ENCODE results near the gene LURAP1L.

DNA sequence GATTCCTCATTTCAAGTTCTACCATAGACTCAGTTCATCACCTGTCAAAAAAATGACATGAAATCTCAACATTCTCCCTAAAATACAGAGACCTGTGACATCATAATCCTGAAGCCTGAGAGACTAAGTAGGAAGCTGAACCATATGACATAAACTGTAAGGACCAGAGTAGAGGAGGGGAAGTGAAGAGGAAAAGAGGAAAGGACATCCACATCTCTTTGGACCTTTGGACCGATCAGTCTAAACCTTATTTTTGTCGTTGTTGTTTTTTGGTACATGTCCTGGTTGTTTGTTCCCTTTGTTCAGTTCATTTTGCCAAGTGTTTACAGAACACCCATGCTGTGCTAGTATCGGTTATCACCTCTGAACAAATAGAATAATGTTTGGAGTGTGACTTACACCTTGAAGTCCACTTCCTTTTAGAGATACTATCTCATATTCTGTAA, 41.9 kb downstream of the LURAP1L start:
- TF ChIP-seq, protein P1, sequence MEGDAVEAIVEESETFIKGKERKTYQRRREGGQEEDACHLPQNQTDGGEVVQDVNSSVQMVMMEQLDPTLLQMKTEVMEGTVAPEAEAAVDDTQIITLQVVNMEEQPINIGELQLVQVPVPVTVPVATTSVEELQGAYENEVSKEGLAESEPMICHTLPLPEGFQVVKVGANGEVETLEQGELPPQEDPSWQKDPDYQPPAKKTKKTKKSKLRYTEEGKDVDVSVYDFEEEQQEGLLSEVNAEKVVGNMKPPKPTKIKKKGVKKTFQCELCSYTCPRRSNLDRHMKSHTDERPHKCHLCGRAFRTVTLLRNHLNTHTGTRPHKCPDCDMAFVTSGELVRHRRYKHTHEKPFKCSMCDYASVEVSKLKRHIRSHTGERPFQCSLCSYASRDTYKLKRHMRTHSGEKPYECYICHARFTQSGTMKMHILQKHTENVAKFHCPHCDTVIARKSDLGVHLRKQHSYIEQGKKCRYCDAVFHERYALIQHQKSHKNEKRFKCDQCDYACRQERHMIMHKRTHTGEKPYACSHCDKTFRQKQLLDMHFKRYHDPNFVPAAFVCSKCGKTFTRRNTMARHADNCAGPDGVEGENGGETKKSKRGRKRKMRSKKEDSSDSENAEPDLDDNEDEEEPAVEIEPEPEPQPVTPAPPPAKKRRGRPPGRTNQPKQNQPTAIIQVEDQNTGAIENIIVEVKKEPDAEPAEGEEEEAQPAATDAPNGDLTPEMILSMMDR (IDR thresholded peaks at IDR 0.05), result no peak
- no peak for TF ChIP-seq POLR2A (IDR thresholded peaks at IDR 0.05)

All from thyroid gland (tissue), 4 donors.